NB4 (cell line): ENCODE data around the gene VPS36.
"Not testable (repeated sequence)": the region's sequence is repeated elsewhere in the genome, so short reads cannot be mapped to it uniquely, and the experiment has no call there.

Source experiments
- POLR2A ChIP-seq: IDR thresholded peaks from 2 replicates; pipeline ENCODE4 v1.6.1; 2011; ENCODE audit warnings: mild to moderate bottlenecking; ENCODE audit not compliant: insufficient read length; ENCODE audit errors: extremely low read depth
- TF ChIP-seq, protein P1 (sequence below): IDR thresholded peaks from one replicate; pipeline ENCODE4 v1.5.1; 2012; ENCODE audit warnings: low read depth, low read length

- TF ChIP-seq, protein P1, sequence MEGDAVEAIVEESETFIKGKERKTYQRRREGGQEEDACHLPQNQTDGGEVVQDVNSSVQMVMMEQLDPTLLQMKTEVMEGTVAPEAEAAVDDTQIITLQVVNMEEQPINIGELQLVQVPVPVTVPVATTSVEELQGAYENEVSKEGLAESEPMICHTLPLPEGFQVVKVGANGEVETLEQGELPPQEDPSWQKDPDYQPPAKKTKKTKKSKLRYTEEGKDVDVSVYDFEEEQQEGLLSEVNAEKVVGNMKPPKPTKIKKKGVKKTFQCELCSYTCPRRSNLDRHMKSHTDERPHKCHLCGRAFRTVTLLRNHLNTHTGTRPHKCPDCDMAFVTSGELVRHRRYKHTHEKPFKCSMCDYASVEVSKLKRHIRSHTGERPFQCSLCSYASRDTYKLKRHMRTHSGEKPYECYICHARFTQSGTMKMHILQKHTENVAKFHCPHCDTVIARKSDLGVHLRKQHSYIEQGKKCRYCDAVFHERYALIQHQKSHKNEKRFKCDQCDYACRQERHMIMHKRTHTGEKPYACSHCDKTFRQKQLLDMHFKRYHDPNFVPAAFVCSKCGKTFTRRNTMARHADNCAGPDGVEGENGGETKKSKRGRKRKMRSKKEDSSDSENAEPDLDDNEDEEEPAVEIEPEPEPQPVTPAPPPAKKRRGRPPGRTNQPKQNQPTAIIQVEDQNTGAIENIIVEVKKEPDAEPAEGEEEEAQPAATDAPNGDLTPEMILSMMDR: not testable (repeated sequence)
- not testable (repeated sequence) for TF ChIP-seq POLR2A
These were observed 38.3 kb upstream of the VPS36 start for GRCh38 chr13:52488763-52489162.
